GM06990 (cell line): ENCODE data around the gene BAD.

Experiments
- DNase-seq: peaks from one replicate; pipeline ENCODE4 v3.0.0-alpha.2; 2011; ENCODE audit not compliant: insufficient read length; ENCODE audit errors: extremely low read depth
- H3K27me3 ChIP-seq: replicated peaks from 2 replicates; pipeline ENCODE4 v1.6.0; 2011; ENCODE audit warnings: low read length; ENCODE audit not compliant: control insufficient read depth, insufficient read depth
- H3K36me3 ChIP-seq: 2 replicates; pipeline ENCODE4 v1.5.1; 2011; ENCODE audit warnings: low read length; ENCODE audit not compliant: control insufficient read depth, insufficient read depth
- H3K4me3 ChIP-seq: replicated peaks from 2 replicates; pipeline ENCODE4 v1.5.1; 2011; ENCODE audit warnings: low read depth, mild to moderate bottlenecking, control low read depth, low read length
- TF ChIP-seq, protein P1 (sequence below): IDR thresholded peaks from 2 replicates; pipeline ENCODE4 v1.5.1; 2011; ENCODE audit warnings: low read length, control low read depth, mild to moderate bottlenecking, inconsistent platforms; ENCODE audit not compliant: insufficient read depth, poor library complexity, severe bottlenecking

The BAD gene

DNA sequence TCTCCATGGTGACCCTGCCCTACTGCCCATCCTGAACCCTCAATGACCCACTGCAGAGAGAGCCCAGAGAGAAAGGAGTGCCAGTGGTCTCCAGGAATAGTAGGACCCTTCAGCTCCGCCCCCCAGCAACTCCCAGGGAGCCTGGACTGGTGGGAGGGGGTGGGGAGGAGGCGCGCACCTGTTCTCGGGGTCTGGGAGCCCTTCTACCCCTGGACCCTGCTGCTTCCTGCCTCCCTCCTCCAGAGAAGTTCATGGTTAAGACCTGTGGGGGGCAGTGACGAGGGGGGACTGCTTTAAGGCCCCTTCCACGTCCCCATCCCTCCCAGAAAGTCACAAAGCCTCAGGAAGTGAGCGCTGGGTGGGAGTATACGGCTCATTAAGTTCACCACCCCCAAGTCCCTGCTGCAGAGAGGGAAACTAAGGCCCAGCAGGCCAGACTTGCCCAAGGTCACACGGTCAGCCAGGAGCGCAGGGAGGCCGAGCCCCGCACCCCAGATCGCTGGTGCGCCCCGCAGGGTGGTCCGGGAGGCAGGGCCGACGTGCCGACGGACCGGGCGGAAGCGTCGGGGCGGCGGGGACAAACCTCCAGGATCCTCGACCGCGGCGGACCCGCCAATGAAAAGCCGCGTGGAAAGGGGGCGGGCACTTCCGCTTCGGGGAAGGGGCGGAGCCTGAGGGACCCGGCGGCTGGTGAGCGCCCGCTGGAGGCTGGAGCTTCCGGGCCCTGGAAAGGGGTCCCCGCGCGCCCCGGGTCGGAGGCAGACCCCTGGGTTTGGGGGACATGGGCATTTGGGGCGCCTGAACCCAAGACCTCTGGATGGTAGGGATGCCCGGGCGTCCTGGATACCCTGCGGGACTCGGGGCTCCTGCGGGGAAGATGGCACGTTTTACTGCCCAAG lies 58.6 kb downstream of the BAD start, which contains the start of the genes NUDT22 and TRPT1:
NUDT22 (plus strand) TSS at position 667 of the 899 bp plus-strand sequence. CDS start 379 bp downstream, outside the sequence.
TRPT1 (minus strand) TSS at position 579 of the 899 bp plus-strand sequence; CDS start at position 253, 326 bp downstream.
- Histone ChIP-seq H3K36me3 (peaks cover 22% of the 10 kb centered on the region), H3K4me3 (peak within 1 kb of the TSS; percentile 94), H3K27me3 (no peaks in the 10 kb centered on the region)
- DNase-seq: peak; percentile 92
- TF ChIP-seq, protein P1, sequence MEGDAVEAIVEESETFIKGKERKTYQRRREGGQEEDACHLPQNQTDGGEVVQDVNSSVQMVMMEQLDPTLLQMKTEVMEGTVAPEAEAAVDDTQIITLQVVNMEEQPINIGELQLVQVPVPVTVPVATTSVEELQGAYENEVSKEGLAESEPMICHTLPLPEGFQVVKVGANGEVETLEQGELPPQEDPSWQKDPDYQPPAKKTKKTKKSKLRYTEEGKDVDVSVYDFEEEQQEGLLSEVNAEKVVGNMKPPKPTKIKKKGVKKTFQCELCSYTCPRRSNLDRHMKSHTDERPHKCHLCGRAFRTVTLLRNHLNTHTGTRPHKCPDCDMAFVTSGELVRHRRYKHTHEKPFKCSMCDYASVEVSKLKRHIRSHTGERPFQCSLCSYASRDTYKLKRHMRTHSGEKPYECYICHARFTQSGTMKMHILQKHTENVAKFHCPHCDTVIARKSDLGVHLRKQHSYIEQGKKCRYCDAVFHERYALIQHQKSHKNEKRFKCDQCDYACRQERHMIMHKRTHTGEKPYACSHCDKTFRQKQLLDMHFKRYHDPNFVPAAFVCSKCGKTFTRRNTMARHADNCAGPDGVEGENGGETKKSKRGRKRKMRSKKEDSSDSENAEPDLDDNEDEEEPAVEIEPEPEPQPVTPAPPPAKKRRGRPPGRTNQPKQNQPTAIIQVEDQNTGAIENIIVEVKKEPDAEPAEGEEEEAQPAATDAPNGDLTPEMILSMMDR: peak; percentile 35

DNA sequence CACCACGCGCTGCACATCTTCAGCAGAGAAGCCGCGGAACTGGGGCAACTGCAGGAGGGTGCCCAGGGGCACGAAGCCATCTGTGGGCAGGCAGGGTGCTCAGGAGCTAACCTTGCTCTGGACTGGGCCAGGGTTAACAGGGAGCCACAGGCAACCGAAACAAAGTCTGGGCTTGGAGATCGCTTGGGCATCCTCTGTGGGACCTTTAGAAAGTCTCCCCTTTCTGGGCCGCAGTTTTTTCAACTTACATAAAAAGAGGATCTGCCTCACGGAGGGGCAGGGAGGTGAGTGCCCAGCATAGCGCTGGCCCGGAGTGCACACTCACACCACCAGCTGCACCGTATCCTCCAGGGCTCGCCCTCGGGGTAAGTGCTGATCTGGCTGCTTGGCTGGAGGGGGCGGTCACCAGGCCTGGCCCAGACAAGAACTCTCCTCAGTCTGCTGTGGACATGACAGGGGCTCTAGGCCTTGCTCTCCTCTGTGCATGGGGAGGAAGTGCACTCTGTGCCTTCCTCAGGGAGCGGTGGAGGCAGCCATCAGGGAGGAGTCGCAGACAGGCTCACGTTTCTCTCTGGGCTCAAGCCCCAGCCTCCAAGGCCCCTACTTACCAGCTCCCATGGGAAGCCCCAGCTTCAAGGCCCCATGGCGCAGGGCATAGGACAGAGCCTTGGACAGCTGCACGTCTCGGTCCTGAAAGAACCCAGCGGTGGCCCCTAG lies 59.4 kb downstream of the BAD start:
- Histone ChIP-seq H3K36me3 (peaks cover 29% of the 10 kb centered on the region), H3K4me3 (peak overlapping the region; percentile 94), H3K27me3 (no peaks in the 10 kb centered on the region)
- TF ChIP-seq, protein P1: no peak
- DNase-seq: no peak

DNA sequence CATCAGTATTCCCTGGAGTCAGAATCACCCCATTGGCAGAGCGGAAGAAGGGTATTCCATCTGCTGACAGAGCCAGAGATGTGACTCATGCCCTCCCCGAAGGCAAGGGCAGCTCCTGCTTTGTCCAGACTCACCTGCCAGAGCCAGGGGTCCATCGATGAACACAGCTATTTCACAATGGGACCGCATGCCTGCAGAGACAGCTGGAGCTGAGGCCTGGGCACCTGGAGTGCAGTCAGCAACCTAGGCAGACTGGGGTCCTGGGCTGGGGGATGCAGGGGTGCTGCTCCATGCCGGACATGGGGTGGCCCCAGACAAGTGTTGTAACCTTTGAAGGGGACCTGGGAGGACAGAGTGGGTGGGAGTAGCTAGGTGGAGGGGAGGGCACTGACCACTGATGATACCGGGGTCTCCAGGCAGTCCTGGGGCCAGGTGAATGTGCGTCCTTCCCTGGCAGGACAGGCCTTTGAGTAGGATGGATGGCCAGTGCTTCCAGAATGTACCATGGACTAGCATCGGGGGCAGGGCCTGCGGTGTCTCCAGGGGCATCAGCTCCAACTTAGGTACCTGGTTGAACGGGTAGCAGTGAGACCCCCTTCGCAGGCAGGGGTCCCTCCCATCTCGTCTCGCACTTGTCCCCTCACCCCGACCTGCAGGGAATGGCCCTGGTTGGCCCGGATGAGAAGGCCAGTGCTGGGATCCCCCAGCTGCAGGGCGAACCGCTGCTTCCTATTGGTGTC lies 60.1 kb downstream of the BAD start:
- TF ChIP-seq, protein P1: no peak
- Histone ChIP-seq H3K4me3 (peak overlapping the region; percentile 94), H3K36me3 (peaks cover 34% of the 10 kb centered on the region), H3K27me3 (no peaks in the 10 kb centered on the region)
- DNase-seq: no peak

DNA sequence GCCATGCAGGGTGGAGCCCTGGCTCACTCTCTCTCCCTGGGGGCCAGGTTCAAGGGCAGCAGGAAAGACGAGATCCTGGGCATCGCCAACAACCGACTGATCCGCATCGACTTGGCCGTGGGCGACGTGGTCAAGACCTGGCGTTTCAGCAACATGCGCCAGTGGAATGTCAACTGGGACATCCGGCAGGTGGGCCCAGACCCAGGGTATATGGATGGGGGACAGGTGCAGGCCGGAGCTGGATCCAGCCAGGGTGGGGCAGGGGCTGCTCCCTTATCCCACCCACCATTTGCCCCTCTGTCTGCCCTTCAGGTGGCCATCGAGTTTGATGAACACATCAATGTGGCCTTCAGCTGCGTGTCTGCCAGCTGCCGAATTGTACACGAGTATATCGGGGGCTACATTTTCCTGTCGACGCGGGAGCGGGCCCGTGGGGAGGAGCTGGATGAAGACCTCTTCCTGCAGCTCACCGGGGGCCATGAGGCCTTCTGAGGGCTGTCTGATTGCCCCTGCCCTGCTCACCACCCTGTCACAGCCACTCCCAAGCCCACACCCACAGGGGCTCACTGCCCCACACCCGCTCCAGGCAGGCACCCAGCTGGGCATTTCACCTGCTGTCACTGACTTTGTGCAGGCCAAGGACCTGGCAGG lies 61.3 kb downstream of the BAD start:
- Histone ChIP-seq H3K4me3 (no peak overlapping the region), H3K27me3 (no peaks in the 10 kb centered on the region), H3K36me3 (peaks cover 42% of the 10 kb centered on the region)
- TF ChIP-seq, protein P1: no peak
- DNase-seq: no peak

DNA sequence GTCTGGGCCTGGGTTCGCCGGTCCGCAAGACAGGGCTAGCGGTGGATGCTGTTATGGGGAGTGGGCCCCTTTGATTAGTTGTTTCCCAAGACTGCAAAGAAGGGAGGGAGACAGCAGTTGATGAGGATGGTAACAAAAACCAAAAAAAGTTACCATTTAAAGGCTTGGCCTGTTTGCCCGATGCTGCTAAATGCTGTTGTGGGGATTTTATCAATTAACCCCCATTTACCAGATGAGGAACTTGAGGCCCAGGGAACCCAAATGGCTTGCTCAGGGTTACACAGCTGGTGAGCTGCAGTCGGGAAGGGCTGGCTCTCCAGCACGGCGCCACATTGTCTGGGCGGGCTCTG lies 61.8 kb downstream of the BAD start:
- H3K27me3 ChIP-seq: no peaks in the 10 kb centered on the region
- TF ChIP-seq, protein P1: no peak
- DNase-seq: no peak
- no peak overlapping the region for H3K4me3 ChIP-seq
- H3K36me3 ChIP-seq: peaks cover 42% of the 10 kb centered on the region
